GM12875 (cell line): ENCODE measurements around the gene GPBP1.
"Not testable (repeated sequence)": the region's sequence is repeated elsewhere in the genome, so short reads cannot be mapped to it uniquely, and the experiment has no call there.

Source experiments
- H3K4me3 ChIP-seq: one replicate; pipeline ENCODE4 v1.5.1; 2011; ENCODE audit warnings: low read depth, low read length, control low read depth
- CTCF ChIP-seq: IDR thresholded peaks from 2 replicates; pipeline ENCODE4 v1.5.1; 2011; ENCODE audit warnings: low read depth, mild to moderate bottlenecking, control low read depth, inconsistent platforms, low read length, moderate library complexity, borderline replicate concordance; ENCODE audit not compliant: insufficient read depth

GPBP1 gene

DNA sequence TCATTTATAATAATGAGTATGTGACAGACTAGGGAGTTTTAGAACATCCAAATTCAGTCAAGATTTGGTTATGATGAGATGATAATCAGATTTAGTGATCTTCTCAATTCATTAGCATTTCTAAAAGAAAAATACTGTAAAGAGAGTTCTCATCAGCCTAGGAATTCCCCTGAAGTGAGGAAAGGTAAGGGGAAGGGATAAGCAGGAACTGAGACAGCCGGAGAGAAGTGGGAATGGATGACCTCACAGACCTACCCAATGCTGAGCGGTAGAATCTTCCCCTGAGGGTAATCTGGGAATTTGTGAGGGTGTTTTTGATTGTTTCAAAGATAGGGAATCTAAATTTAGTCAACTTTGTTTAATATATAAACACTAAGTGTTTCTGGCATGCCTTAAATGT is 16.7 kb upstream of the GPBP1 start:
- no peak overlapping the region for H3K4me3 ChIP-seq
- TF ChIP-seq CTCF, result no peak

DNA sequence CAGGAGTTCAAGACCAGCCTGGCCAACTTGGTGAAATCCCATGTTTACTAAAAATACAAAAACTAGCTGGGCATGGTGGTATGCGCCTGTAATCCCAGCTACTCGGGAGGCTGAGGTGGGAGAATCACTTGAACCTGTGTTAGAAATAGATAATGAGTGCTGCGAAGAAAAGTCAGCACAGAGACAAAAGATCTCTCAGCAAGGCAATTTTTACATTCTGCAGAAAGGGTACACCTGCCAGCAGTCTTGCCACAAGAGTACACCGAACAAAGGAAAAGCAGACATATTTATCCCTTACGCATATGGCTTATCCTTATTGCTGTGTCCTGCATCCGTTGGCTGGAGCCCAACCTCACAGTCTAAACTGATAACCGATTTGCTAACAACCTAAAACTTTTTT is 16.2 kb upstream of the GPBP1 start:
- no peak overlapping the region for H3K4me3 ChIP-seq
- TF ChIP-seq CTCF, result no peak

GRCh38 chr5:57163553-57164006 is 10.3 kb upstream of the GPBP1 start:
- no peak for TF ChIP-seq CTCF
- no peak overlapping the region for H3K4me3 ChIP-seq

GRCh38 chr5:57164124-57164523 is 9.7 kb upstream of the GPBP1 start:
- no peak overlapping the region for H3K4me3 ChIP-seq
- TF ChIP-seq CTCF, result no peak

GRCh38 chr5:57165171-57165570 is 8.7 kb upstream of the GPBP1 start:
- not testable (repeated sequence) for H3K4me3 ChIP-seq

DNA sequence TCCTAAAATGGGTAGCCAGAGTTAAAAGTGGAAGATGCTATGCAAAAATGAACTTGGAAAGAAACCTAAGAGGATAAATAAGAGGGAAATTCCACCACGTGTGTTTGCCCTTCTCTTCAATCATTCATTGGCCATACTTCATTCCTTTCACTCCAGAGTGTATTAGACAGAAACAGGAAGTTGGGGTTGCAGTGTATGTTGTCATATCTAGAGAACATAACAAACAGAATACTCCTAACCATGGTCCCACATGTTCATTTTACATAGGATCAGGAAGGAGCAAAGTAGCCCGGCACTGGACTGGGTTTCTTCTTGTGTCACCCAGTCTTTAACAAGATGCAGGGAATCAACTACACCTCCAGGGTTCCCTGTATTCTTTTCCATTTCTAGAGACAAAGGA is 7.6 kb upstream of the GPBP1 start:
- no peak overlapping the region for H3K4me3 ChIP-seq
- no peak for TF ChIP-seq CTCF

DNA sequence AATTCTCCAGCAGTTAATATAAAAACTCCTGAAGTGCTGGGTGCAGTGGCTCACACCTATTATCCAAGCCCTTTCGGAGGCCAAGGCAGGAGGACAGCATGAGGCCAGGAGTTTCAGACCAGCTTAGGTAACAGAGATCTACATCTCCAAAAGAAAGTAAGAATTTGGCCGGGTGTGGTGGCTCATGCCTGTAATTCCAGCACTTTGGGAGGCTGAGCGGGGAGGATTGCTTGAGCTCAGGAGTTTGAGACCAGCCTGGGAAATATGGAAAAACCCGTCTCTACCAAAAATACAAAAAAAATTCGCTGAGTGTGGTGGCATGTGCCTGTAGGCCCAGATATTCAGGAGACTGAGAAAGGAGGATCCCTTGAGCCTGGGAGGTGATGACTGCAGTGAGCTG is 6.7 kb upstream of the GPBP1 start:
- no peak for TF ChIP-seq CTCF
- no peak overlapping the region for H3K4me3 ChIP-seq

- not testable (repeated sequence) for H3K4me3 ChIP-seq
Observed at GRCh38 chr5:57170116-57170515, 3.7 kb upstream of the GPBP1 start.
